Measurements from ENCODE around the gene NMNAT3.

DNA sequence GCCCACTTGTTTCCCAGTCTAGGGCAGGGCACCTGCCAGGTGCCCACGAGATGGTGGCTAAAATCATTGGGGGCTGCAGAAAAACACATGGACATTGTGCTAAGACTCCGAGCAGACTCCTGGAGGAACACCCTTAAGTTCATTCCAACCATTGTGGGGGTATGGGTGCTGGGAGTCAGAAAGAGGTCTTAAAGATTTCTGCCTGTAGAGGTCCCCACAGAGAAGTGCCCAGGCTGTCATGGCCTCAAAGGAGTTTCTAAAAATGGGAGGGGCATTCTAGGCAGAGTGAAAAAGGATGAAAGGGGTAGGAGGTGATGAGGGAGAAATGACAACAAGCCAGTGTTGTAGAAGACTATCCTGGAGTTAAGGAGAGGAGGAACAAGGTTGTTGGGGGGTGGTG, 155.4 kb downstream of the NMNAT3 start:
- TF ChIP-seq, protein P1, sequence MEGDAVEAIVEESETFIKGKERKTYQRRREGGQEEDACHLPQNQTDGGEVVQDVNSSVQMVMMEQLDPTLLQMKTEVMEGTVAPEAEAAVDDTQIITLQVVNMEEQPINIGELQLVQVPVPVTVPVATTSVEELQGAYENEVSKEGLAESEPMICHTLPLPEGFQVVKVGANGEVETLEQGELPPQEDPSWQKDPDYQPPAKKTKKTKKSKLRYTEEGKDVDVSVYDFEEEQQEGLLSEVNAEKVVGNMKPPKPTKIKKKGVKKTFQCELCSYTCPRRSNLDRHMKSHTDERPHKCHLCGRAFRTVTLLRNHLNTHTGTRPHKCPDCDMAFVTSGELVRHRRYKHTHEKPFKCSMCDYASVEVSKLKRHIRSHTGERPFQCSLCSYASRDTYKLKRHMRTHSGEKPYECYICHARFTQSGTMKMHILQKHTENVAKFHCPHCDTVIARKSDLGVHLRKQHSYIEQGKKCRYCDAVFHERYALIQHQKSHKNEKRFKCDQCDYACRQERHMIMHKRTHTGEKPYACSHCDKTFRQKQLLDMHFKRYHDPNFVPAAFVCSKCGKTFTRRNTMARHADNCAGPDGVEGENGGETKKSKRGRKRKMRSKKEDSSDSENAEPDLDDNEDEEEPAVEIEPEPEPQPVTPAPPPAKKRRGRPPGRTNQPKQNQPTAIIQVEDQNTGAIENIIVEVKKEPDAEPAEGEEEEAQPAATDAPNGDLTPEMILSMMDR (conservative IDR thresholded peaks at IDR 0.05; ENCODE audit: low read depth, low read length), result peak; percentile 30; the same call in 1 of the 2 replicates
- no peak for TF ChIP-seq EZH2 (IDR thresholded peaks at IDR 0.05; ENCODE audit: low read length, unreplicated experiment)
